Measurements from ENCODE around the gene ISCU.
"Not testable (repeated sequence)": the region's sequence is repeated elsewhere in the genome, so short reads cannot be mapped to it uniquely, and the experiment has no call there.

ISCU gene

DNA sequence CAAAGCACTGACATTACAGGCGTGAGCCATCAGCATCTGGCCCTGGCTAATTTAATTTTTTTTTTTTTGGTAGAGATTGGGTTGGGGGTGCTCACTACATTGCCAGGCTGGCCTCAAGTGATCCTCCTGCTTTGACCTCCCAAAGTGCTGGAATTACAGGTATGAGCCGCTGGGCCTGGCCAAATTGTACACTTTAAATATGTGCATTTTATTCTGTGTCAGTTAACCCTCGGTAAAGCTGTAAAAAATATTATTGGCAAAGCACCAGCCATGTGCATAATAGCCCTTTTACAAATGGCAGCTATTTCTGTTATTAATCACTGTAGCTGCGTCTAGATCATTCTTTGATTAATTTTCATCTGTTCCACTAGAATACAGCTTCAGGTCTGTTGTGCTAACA, 23.5 kb downstream of the ISCU start:
- no peak for DNase-seq (ENCODE audit: low spot score)
- TF ChIP-seq, protein P1, sequence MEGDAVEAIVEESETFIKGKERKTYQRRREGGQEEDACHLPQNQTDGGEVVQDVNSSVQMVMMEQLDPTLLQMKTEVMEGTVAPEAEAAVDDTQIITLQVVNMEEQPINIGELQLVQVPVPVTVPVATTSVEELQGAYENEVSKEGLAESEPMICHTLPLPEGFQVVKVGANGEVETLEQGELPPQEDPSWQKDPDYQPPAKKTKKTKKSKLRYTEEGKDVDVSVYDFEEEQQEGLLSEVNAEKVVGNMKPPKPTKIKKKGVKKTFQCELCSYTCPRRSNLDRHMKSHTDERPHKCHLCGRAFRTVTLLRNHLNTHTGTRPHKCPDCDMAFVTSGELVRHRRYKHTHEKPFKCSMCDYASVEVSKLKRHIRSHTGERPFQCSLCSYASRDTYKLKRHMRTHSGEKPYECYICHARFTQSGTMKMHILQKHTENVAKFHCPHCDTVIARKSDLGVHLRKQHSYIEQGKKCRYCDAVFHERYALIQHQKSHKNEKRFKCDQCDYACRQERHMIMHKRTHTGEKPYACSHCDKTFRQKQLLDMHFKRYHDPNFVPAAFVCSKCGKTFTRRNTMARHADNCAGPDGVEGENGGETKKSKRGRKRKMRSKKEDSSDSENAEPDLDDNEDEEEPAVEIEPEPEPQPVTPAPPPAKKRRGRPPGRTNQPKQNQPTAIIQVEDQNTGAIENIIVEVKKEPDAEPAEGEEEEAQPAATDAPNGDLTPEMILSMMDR (IDR thresholded peaks at IDR 0.05; ENCODE audit: borderline replicate concordance, control extremely low read depth, extremely low read depth, insufficient read depth, missing control alignments), result no peak
- in situ Hi-C loops (cut with MboI; ENCODE audit: low sequenced_read_pairs, unreplicated experiment), result no loop called here

GRCh38 chr12:108586306-108586705, 23.9 kb downstream of the ISCU start:
- in situ Hi-C loops (cut with MboI; ENCODE audit: low sequenced_read_pairs, unreplicated experiment), result no loop called here
- TF ChIP-seq, protein P1 (IDR thresholded peaks at IDR 0.05; ENCODE audit: borderline replicate concordance, control extremely low read depth, extremely low read depth, insufficient read depth, missing control alignments), result no peak
- peak; percentile 15 for DNase-seq (ENCODE audit: low spot score)

- in situ Hi-C loops (cut with MboI; ENCODE audit: low sequenced_read_pairs, unreplicated experiment), result no loop called here
- peak; percentile 16 for DNase-seq (ENCODE audit: low spot score)
- TF ChIP-seq, protein P1 (IDR thresholded peaks at IDR 0.05; ENCODE audit: borderline replicate concordance, control extremely low read depth, extremely low read depth, insufficient read depth, missing control alignments), result no peak
Measured at GRCh38 chr12:108587826-108588225, 25.4 kb downstream of the ISCU start.

- peak; percentile 21 for DNase-seq (ENCODE audit: low spot score)
- TF ChIP-seq, protein P1 (IDR thresholded peaks at IDR 0.05; ENCODE audit: borderline replicate concordance, control extremely low read depth, extremely low read depth, insufficient read depth, missing control alignments), result no peak
- in situ Hi-C loops (cut with MboI; ENCODE audit: low sequenced_read_pairs, unreplicated experiment), result no loop called here
Measured at GRCh38 chr12:108589028-108589839, 26.8 kb downstream of the ISCU start.

DNA sequence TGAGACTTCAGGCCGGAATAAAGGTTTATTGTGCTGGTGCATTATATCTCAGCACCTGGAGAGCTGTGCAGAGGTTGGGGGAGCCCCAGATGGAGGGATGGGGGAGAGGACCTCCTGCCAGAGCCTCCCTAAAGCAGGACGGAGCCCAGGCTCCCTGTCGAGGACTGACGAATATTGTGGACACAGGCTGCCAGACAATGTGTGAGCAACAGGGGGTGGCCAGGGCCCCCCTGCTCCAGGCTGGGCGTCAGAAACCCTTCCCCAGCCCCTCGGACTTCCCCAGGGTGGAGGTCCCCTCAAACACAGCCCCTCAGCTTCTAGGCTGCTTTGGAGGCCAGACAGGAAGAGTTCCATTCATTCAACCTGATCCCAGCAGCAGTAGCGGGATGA, 27.4 kb downstream of the ISCU start:
- in situ Hi-C loops (cut with MboI; ENCODE audit: low sequenced_read_pairs, unreplicated experiment), result no loop called here
- DNase-seq (ENCODE audit: low spot score), result no peak
- TF ChIP-seq, protein P1 (IDR thresholded peaks at IDR 0.05; ENCODE audit: borderline replicate concordance, control extremely low read depth, extremely low read depth, insufficient read depth, missing control alignments), result no peak

DNA sequence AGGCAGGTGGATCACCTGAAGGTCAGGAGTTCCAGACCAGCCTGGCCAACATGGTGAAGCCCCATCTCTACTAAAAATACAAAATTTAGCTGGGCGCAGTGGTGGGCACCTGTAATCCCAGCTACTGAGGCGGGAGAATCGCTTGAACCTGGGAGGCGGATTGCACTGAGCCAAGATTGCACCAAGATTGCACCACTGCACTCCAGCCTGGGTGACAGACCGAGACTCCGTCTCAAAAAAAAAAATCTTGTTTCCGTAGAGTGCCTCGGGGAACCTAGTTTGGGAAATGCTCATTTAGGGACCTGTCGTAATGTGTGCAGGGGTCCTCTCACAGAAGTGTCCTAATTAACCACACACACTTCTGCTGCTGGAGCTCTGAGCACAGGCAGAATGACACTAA, 28.1 kb downstream of the ISCU start:
- DNase-seq (ENCODE audit: low spot score); in situ Hi-C loops (cut with MboI; ENCODE audit: low sequenced_read_pairs, unreplicated experiment): not testable (repeated sequence)

- TF ChIP-seq, protein P1 (IDR thresholded peaks at IDR 0.05; ENCODE audit: borderline replicate concordance, control extremely low read depth, extremely low read depth, insufficient read depth, missing control alignments), result no peak
- in situ Hi-C loops (cut with MboI; ENCODE audit: low sequenced_read_pairs, unreplicated experiment), result no loop called here
- no peak for DNase-seq (ENCODE audit: low spot score)
Measured at GRCh38 chr12:108591267-108591980, 29.0 kb downstream of the ISCU start.
